Measurements from ENCODE around the gene IL17B. TPM values are rescaled to one million over a fixed set of nuclear protein-coding genes. Genes with fewer than 3 reads are reported as not detected.

The IL17B gene
- total RNA-seq, 1 experiment from 2014 or later: not detected

- H2AFZ ChIP-seq (ENCODE audit: low read length): no peak overlapping the region
- H3K27ac ChIP-seq (ENCODE audit: insufficient read length, low read depth, low read length): no peak overlapping the region
- H3K23ac ChIP-seq (ENCODE audit: insufficient read length, low read depth, low read length): no peak overlapping the region
- Mint-ChIP-seq H3K4me1 (peaks cover 15 to 26% of the 10 kb centered on the region in 2 experiments), H3K27ac (no peak overlapping the region), H3K4me3 (no peak overlapping the region), H3K36me3 (ENCODE audit: insufficient read depth in 1 of 3, low read depth in 3 of 3) (no peaks in the 10 kb centered on the region), H3K27me3 (ENCODE audit: low read depth) (no peaks in the 10 kb centered on the region), H3K9me3 (no peaks in the 10 kb centered on the region)
- no peak overlapping the region for H4K5ac ChIP-seq (ENCODE audit: insufficient read length, low read depth, low read length)
- no peak overlapping the region for H2BK12ac ChIP-seq (ENCODE audit: insufficient read length, low read depth, low read length)
- H4K20me1 ChIP-seq (ENCODE audit: control insufficient read depth, insufficient read depth, insufficient read length): no peaks in the 10 kb centered on the region
- no peak for DNase-seq
- no peak overlapping the region for H2BK5ac ChIP-seq (ENCODE audit: insufficient read length, low read length)
- H2BK20ac ChIP-seq (ENCODE audit: low read depth, low read length, poor library complexity, severe bottlenecking): no peak overlapping the region
- H2AK5ac ChIP-seq (ENCODE audit: insufficient read length, low read length): no peak overlapping the region
- H3T11ph ChIP-seq (ENCODE audit: low read length): no peak overlapping the region
- no peak overlapping the region for H2BK120ac ChIP-seq (ENCODE audit: low read depth, low read length, poor library complexity, severe bottlenecking)
- no peaks in the 10 kb centered on the region for H3K79me2 ChIP-seq (ENCODE audit: insufficient read depth, low read length)
- no peak overlapping the region for H3K18ac ChIP-seq (ENCODE audit: insufficient read length, low read depth, low read length)
- no peaks in the 10 kb centered on the region for H3K27me3 ChIP-seq (ENCODE audit: insufficient read depth, low read length)
- H3K9ac ChIP-seq (ENCODE audit: extremely low read depth, insufficient read length, low read length): no peak overlapping the region
- H4K8ac ChIP-seq (replicated peaks; ENCODE audit: insufficient read length, low read depth, low read length): no peak overlapping the region
- no CpG with 5 or more reads among the region's 9 CpGs for WGBS (ENCODE audit: extremely low coverage, insufficient read length, low lambda C conversion rate)
- no peak overlapping the region for H2BK15ac ChIP-seq (ENCODE audit: low read depth, low read length)
- no peaks in the 10 kb centered on the region for H3K79me1 ChIP-seq (ENCODE audit: insufficient read depth, low read depth, low read length, poor library complexity, severe bottlenecking)
- no peak overlapping the region for H4K91ac ChIP-seq (ENCODE audit: insufficient read length, low read depth, low read length)
- no peaks in the 10 kb centered on the region for H3K4me1 ChIP-seq (ENCODE audit: insufficient read depth, low read length)
- H3K4me2 ChIP-seq (ENCODE audit: insufficient read depth, insufficient read length, low read length): no peak overlapping the region
- H3K9me3 ChIP-seq (ENCODE audit: control insufficient read depth, low read depth, low read length): no peaks in the 10 kb centered on the region
- H3K56ac ChIP-seq (ENCODE audit: insufficient read length, low read depth, low read length): no peak overlapping the region
- no peak for TF ChIP-seq CTCF (conservative IDR thresholded peaks at IDR 0.05)
- H3K4ac ChIP-seq (ENCODE audit: low read depth, low read length): no peak overlapping the region
- no peaks in the 10 kb centered on the region for H3K23me2 ChIP-seq (ENCODE audit: insufficient read length, low read depth, low read length, poor library complexity, severe bottlenecking)
- H3K14ac ChIP-seq (ENCODE audit: insufficient read depth, low read length): no peak overlapping the region
These were observed 32.8 kb upstream of the IL17B start for GRCh38 chr5:149411738-149412519.

Data from H9 (cell line).